HepG2 (cell line): ENCODE data around the gene ABHD2. TPM values are rescaled to one million over a fixed set of nuclear protein-coding genes. Genes with fewer than 3 reads are reported as not detected.

Experiments
- ATAC-seq: fragments of 200-7000 bp; cut with Tn5 transposase; 3 replicates; pipeline ENCODE4 v1.9.1; 2020; ENCODE audit warnings: mild to moderate bottlenecking, moderate library complexity
- BruUV-seq: library from RNA; stranded (reverse); fragments of 400-500 nt; replicated peaks from 2 replicates; lab custom pipeline; 2021; lab: Mats Ljungman, UMichigan
- CTCF ChIA-PET: fragments of 300-600 bp; formaldehyde crosslinking; extraction: SDS; loops from one replicate; lab custom pipeline; 2021; ENCODE audit warnings: low total read pairs, inconsistent platforms, low intra/inter-chr PET ratio; lab: Yijun Ruan, JAX
- POLR2A ChIA-PET: fragments of 350-600 bp; sonication (Branson Sonifier 250); formaldehyde crosslinking; loops from one replicate; lab custom pipeline; 2020; ENCODE audit warnings: antibody characterized with exemption, inconsistent platforms; lab: Yijun Ruan, JAX
- DNase-seq: peaks from one replicate; pipeline ENCODE4 v3.0.0-alpha.2; 2015; ENCODE audit warnings: low spot score
- FAIRE-seq: peaks from 3 replicates; lab custom pipeline; 2011; peaks lifted over from hg19 to GRCh38; lab: Jason Lieb, UNC
- H2AFZ ChIP-seq: one replicate; pipeline ENCODE4 v1.6.1; 2011; ENCODE audit warnings: low read length, inconsistent platforms
- H3K27ac ChIP-seq: fragments of 300-600 bp; 3 replicates; pipeline ENCODE4 v1.8.0; 2011; ENCODE audit warnings: mixed run types, mild to moderate bottlenecking, mixed read lengths, low read length, inconsistent platforms; ENCODE audit not compliant: insufficient read depth; ENCODE audit errors: extremely low read length
- H3K27me3 ChIP-seq, 2 experiments: fragments of 200-600 bp in 1 of 2; 2 replicates in 1 of 2; 3 replicates in 1 of 2; pipeline versions ENCODE4 v1.6.0 to v1.8.0; 2011; ENCODE audit warnings: low read length in 2 of 2, mild to moderate bottlenecking in 2 of 2, moderate library complexity in 2 of 2, inconsistent platforms in 1 of 2; ENCODE audit not compliant: insufficient read depth in 2 of 2, control insufficient read depth in 1 of 2
- H3K36me3 ChIP-seq, 2 experiments: fragments of 200-600 bp in 1 of 2; replicated peaks in 1 of 2; 2 replicates in 1 of 2; 3 replicates in 1 of 2; pipeline versions ENCODE4 v1.5.1 to v1.8.0; 2011; ENCODE audit warnings: low read length in 2 of 2, inconsistent platforms in 1 of 2; ENCODE audit not compliant: insufficient read depth in 2 of 2, control insufficient read depth in 1 of 2
- H3K4me1 ChIP-seq: 2 replicates; pipeline ENCODE4 v1.5.1; 2012; ENCODE audit warnings: low read length, inconsistent platforms; ENCODE audit not compliant: insufficient read depth
- H3K4me2 ChIP-seq: 2 replicates; pipeline ENCODE4 v1.6.0; 2011; ENCODE audit warnings: low read depth, low read length, inconsistent platforms
- H3K4me3 ChIP-seq, 3 experiments: fragments of 200-600 bp in 1 of 3; sonication (generic), shearing (Covaris generic) in 1 of 3; replicated peaks in 1 of 3; 2 replicates each; pipeline ENCODE4 v1.5.1; 2011 to 2016; ENCODE audit warnings: low read length in 3 of 3, inconsistent platforms in 2 of 3, low read depth in 2 of 3, mild to moderate bottlenecking in 2 of 3, control low read depth in 1 of 3, mixed read lengths in 1 of 3; ENCODE audit not compliant: insufficient read depth in 1 of 3
- H3K79me2 ChIP-seq: one replicate; pipeline ENCODE4 v1.6.1; 2011; ENCODE audit warnings: low read length, inconsistent platforms; ENCODE audit not compliant: insufficient read depth
- H3K9ac ChIP-seq: 2 replicates; pipeline ENCODE4 v1.6.0; 2011; ENCODE audit warnings: mild to moderate bottlenecking, low read depth, low read length, inconsistent platforms; ENCODE audit not compliant: insufficient read depth
- H3K9me3 ChIP-seq: 2 replicates; pipeline ENCODE4 v1.5.1; 2012; ENCODE audit warnings: mild to moderate bottlenecking, low read length
- H4K20me1 ChIP-seq: 2 replicates; pipeline ENCODE4 v1.6.0; 2011; ENCODE audit warnings: inconsistent platforms, mild to moderate bottlenecking, low read length, moderate library complexity; ENCODE audit not compliant: insufficient read depth
- BCL3 ChIP-seq: sonication (generic); formaldehyde crosslinking; IDR thresholded peaks from 2 replicates; pipeline ENCODE4 v1.5.1; 2020; ENCODE audit warnings: mild to moderate bottlenecking, missing genetic modification reagents, moderate library complexity
- NR0B2 ChIP-seq: sonication (generic); formaldehyde crosslinking; IDR thresholded peaks from 2 replicates; pipeline ENCODE4 v1.4.0; 2020; ENCODE audit warnings: mild to moderate bottlenecking, missing genetic modification reagents
- NR2F6 ChIP-seq, 2 experiments: IDR thresholded peaks; 2 replicates each; pipeline ENCODE4 v1.6.1; 2016; ENCODE audit warnings: antibody characterized with exemption in 1 of 2, mild to moderate bottlenecking in 1 of 2
- PLRG1 ChIP-seq: fragments of 450-650 bp; conservative IDR thresholded peaks from 2 replicates; pipeline ENCODE4 v1.6.1; 2016
- REPIN1 ChIP-seq: sonication (generic); formaldehyde crosslinking; IDR thresholded peaks from 2 replicates; pipeline ENCODE4 v1.8.0; 2022; ENCODE audit warnings: missing genetic modification reagents, low read depth, mild to moderate bottlenecking, borderline replicate concordance
- SMARCE1 ChIP-seq: fragments of 450-650 bp; IDR thresholded peaks from 2 replicates; pipeline ENCODE4 v1.6.1; 2017; ENCODE audit warnings: borderline replicate concordance
- TCF12 ChIP-seq, 2 experiments: fragments of 450-650 bp in 1 of 2; sonication (generic) in 1 of 2; formaldehyde crosslinking in 1 of 2; IDR thresholded peaks; 2 replicates each; pipeline versions ENCODE4 v1.6.1 to v1.8.0; 2017 to 2022; ENCODE audit warnings: antibody characterized with exemption in 1 of 2, mild to moderate bottlenecking in 1 of 2, missing genetic modification reagents in 1 of 2, moderate library complexity in 1 of 2
- ZC3H4 ChIP-seq: sonication (generic); formaldehyde crosslinking; IDR thresholded peaks from 2 replicates; pipeline ENCODE4 v1.4.0; 2020; ENCODE audit warnings: missing genetic modification reagents, borderline replicate concordance
- ZNF230 ChIP-seq: sonication (generic); formaldehyde crosslinking; IDR thresholded peaks from 2 replicates; pipeline ENCODE4 v1.4.0; 2020; ENCODE audit warnings: mild to moderate bottlenecking, missing genetic modification reagents
- ZNF280B ChIP-seq: sonication (generic); formaldehyde crosslinking; IDR thresholded peaks from 2 replicates; pipeline ENCODE4 v1.5.0; 2020; ENCODE audit warnings: missing genetic modification reagents, mild to moderate bottlenecking, borderline replicate concordance
- ZNF30 ChIP-seq: sonication (generic); formaldehyde crosslinking; IDR thresholded peaks from 2 replicates; pipeline ENCODE4 v1.5.0; 2020; ENCODE audit warnings: mild to moderate bottlenecking, missing genetic modification reagents
- WGBS: methylation state at CpG from one replicate; pipeline ENCODE4 v1.1.6; 2017; ENCODE audit warnings: low lambda C conversion rate; 5-methylcytosine and 5-hydroxymethylcytosine counted together
- in situ Hi-C: cut with HindIII; loops from 2 replicates; pipeline ENCODE4 v1.10.0; 2017; ENCODE audit warnings: low pct_unique_long_range_greater_than_20kb; ENCODE audit not compliant: extremely low pct_ligation_motif_present
- intact Hi-C: fragments of 100-400 bp; cut with micrococcal nuclease; formaldehyde crosslinking; loops from one replicate; pipeline ENCODE4 v1.10.0; 2022; ENCODE audit not compliant: unreplicated experiment
- polyA plus RNA-seq, 8 experiments: library from polyadenylated mRNA; depleted of rRNA in 3 of 8; stranded (reverse) in 7 of 8; unstranded in 1 of 8; fragments of >200 nt; fragmentation: Illumina TruSeq in 4 of 8; extraction: Trizol in 4 of 8; gene quantifications; 2 replicates each; pipeline versions ENCODE4 v1.2.1 to v1.2.3, GENCODE V29; 2011 to 2016; ENCODE audit warnings: low read depth in 4 of 8, missing spikeins in 1 of 8, mixed read lengths in 1 of 8; ENCODE audit not compliant: insufficient read depth in 1 of 8
- total RNA-seq, 5 experiments: library from RNA; depleted of rRNA; stranded (reverse); fragments of >200 nt; fragmentation: Illumina TruSeq; extraction: Trizol; gene quantifications; 2 replicates each; pipeline ENCODE4 v1.2.3, GENCODE V29; 2016; ENCODE audit warnings: low read depth in 1 of 5

The ABHD2 gene
- total and polyA plus RNA-seq, 2 of the 13 experiments (the other 11 are each of a cell fraction or from before 2014, with no cell fraction given), result 14.8 to 22.4 TPM

GRCh38 chr15:89139613-89140499 is 51.6 kb downstream of the ABHD2 start (continued):
- no peak for TF ChIP-seq ZNF280B (CRISPR knock-in tag)
- no peak for TF ChIP-seq SMARCE1
- TF ChIP-seq NR0B2 (CRISPR knock-in tag), result no peak
- no peak for TF ChIP-seq PLRG1
- no peak for TF ChIP-seq TCF12 (IDR thresholded peaks at IDR 0.05)
- no peak for TF ChIP-seq TCF12 (CRISPR knock-in tag; IDR thresholded peaks at IDR 0.05)
- TF ChIP-seq REPIN1, result no peak
- peak; percentile 56 for TF ChIP-seq NR2F6 (IDR thresholded peaks at IDR 0.05)
- peak; percentile 34 for TF ChIP-seq NR2F6 (CRISPR knock-in tag; IDR thresholded peaks at IDR 0.05)
- TF ChIP-seq ZNF30 (CRISPR knock-in tag), result 0 out of 2 replicates have a peak, but pooled peaks have one; percentile 38
- TF ChIP-seq, all 625 proteins: peak for 105

- H3K4me3 ChIP-seq, result peak overlapping the region in 1 of 3 experiments; percentile 50; a peak in 1 of 6 replicates
- TF ChIP-seq BCL3 (CRISPR knock-in tag) (no peak), ZNF230 (CRISPR knock-in tag) (0 out of 2 replicates have a peak, but pooled peaks have one; percentile 45), ZC3H4 (CRISPR knock-in tag) (peak; percentile 45; the same call in 1 of the 2 replicates)
- H3K9ac ChIP-seq, result peak overlapping the region; percentile 57; the same call in 1 of the 2 replicates
- no peak overlapping the region for H2AFZ ChIP-seq
- no peaks in the 10 kb centered on the region for H3K9me3 ChIP-seq
- 73% methylated on average over 4 of the region's 4 CpGs for WGBS
- no TSS peak for BruUV-seq
- H3K36me3 ChIP-seq, result peaks cover 0 to 14% of the 10 kb centered on the region in 2 experiments; a peak in 3 of 5 replicates
- no peaks in the 10 kb centered on the region for H4K20me1 ChIP-seq
- ATAC-seq, result no peak
- no peaks in the 10 kb centered on the region for H3K27me3 ChIP-seq
- in situ Hi-C loops, result no loop called here
- ChIA-PET CTCF (interaction anchor here (0.9 to 2.1 kb wide), 2 partner anchors 31 to 83 kb away, joined by 4 to 6 read pairs; no protein-coding TSS in a partner anchor), POLR2A (interaction anchor here (0.7 to 5.6 kb wide), 7 partner anchors 9 to 53 kb away, joined by 3 to 45 read pairs (median 5); partner anchors contain the start of gene ABHD2)
- peak overlapping the region; percentile 90 for H3K27ac ChIP-seq
- no peak for DNase-seq
- H3K79me2 ChIP-seq, result peaks cover 2% of the 10 kb centered on the region
- peak overlapping the region; percentile 70 for H3K4me2 ChIP-seq
- intact Hi-C loops, result loop anchor here (2.0 kb wide), 1 partner anchor 30 kb away; no protein-coding TSS in a partner anchor
- FAIRE-seq, result no peak
- peaks cover 72% of the 10 kb centered on the region for H3K4me1 ChIP-seq
Observed at GRCh38 chr15:89140595-89140994, 52.3 kb downstream of the ABHD2 start.
